ENCODE data around the gene CRHR2.

DNA sequence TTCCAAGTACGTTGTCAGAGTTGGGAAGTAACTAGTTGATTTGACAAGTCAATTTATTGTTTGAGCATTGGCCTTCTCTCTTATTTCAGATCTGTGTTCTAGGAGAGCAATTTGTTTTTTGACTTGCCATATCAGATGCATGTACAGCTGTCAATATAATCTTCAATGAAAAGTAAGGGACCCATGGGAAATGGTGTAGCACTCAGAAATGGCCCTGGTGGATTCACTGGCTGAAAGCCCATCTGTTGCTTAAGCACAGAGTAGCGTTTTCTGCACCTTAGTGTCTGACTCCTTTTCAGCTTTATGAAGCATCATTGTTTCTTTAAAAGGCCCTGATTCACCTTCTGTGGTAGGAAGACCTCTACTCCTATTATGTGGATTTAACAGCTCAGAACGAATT lies 77.4 kb downstream of the CRHR2 start:
- TF ChIP-seq YY1 (IDR thresholded peaks at IDR 0.05; ENCODE audit: insufficient read depth, insufficient read length) (no peak), ZNF274 (IDR thresholded peaks at IDR 0.05; ENCODE audit: low read depth, low read length) (no peak)
